Measurements from ENCODE around the gene EFNA2.

Gene EFNA2

GRCh38 chr19:1349211-1349610 is 63.5 kb downstream of the EFNA2 start:
- Histone ChIP-seq H2AK5ac (ENCODE audit: low read depth, low read length) (peak overlapping the region; percentile 84), H3K18ac (ENCODE audit: low read length) (no peak overlapping the region)

GRCh38 chr19:1350867-1351266 is 65.2 kb downstream of the EFNA2 start:
- H2BK12ac ChIP-seq (ENCODE audit: low read length): no peak overlapping the region
- H2AK5ac ChIP-seq (ENCODE audit: low read depth, low read length): no peak overlapping the region
- no CpG with 5 or more reads among the region's 5 CpGs for WGBS, 2 donors (ENCODE audit: extremely low coverage in 2 of 2, insufficient read length in 2 of 2, insufficient replicate concordance in 1 of 2)

More at GRCh38 chr19:1349211-1349610, 63.5 kb downstream of the EFNA2 start:
- H2BK12ac ChIP-seq (ENCODE audit: low read length): peak overlapping the region; percentile 22
- H2BK120ac ChIP-seq (ENCODE audit: low read depth, low read length): no peak overlapping the region
- no peaks in the 10 kb centered on the region for H3K79me1 ChIP-seq (ENCODE audit: low read depth, low read length)
- H3K27me3 ChIP-seq (ENCODE audit: control insufficient read depth in 3 of 3, insufficient read depth in 3 of 3, low read depth in 1 of 3, low read length in 3 of 3): peaks cover 0 to 2% (median 0%) of the 10 kb centered on the region in 3 experiments
- H2AFZ ChIP-seq (ENCODE audit: low read length): no peak overlapping the region
- H4K91ac ChIP-seq (ENCODE audit: low read depth, low read length, poor library complexity): no peak overlapping the region
- no peak overlapping the region for H3K23ac ChIP-seq (ENCODE audit: low read depth, low read length, poor library complexity)
- H3K27ac ChIP-seq (replicated peaks; ENCODE audit: low read length): no peak overlapping the region
- no peak overlapping the region for H3K4ac ChIP-seq (ENCODE audit: low read length)
- no peak for DNase-seq (ENCODE audit: low spot score)
- WGBS, 2 donors (ENCODE audit: extremely low coverage in 2 of 2, insufficient read length in 2 of 2, insufficient replicate concordance in 1 of 2): no CpG with 5 or more reads among the region's 18 CpGs
- no peak overlapping the region for H3K14ac ChIP-seq (ENCODE audit: low read length)
- H3K36me3 ChIP-seq (replicated peaks in 1 of 2; ENCODE audit: control insufficient read depth in 2 of 2, insufficient read depth in 2 of 2, low read length in 2 of 2): no peaks in the 10 kb centered on the region
- peaks cover 0 to 7% of the 10 kb centered on the region in 2 donors for H3K4me1 ChIP-seq (ENCODE audit: control insufficient read depth in 2 of 2, insufficient read depth in 1 of 2, low read depth in 1 of 2, low read length in 2 of 2)
- no peak overlapping the region for H2BK15ac ChIP-seq (ENCODE audit: low read length)
- no peak overlapping the region for H4K8ac ChIP-seq (ENCODE audit: low read depth, low read length)
- peak overlapping the region; percentile 75 for H2BK5ac ChIP-seq (ENCODE audit: low read length)
- no peaks in the 10 kb centered on the region for H3K9me3 ChIP-seq (replicated peaks in 1 of 2; ENCODE audit: control insufficient read depth in 2 of 2, insufficient read depth in 1 of 2, low read depth in 1 of 2, low read length in 2 of 2)
- no peak overlapping the region for H3K4me2 ChIP-seq (ENCODE audit: insufficient read depth, low read length, poor library complexity, severe bottlenecking)
- H3K4me3 ChIP-seq (ENCODE audit: low read length in 2 of 2): no peak overlapping the region
- H3K9ac ChIP-seq (ENCODE audit: low read depth, low read length, poor library complexity): no peak overlapping the region

More at GRCh38 chr19:1350867-1351266, 65.2 kb downstream of the EFNA2 start:
- Histone ChIP-seq H3K36me3 (replicated peaks in 1 of 2; ENCODE audit: control insufficient read depth in 2 of 2, insufficient read depth in 2 of 2, low read length in 2 of 2) (no peaks in the 10 kb centered on the region), H2BK120ac (ENCODE audit: low read depth, low read length) (no peak overlapping the region), H3K27me3 (ENCODE audit: control insufficient read depth in 3 of 3, insufficient read depth in 3 of 3, low read depth in 1 of 3, low read length in 3 of 3) (peaks cover 0 to 2% (median 0%) of the 10 kb centered on the region in 3 experiments), H3K9me3 (replicated peaks in 1 of 2; ENCODE audit: control insufficient read depth in 2 of 2, insufficient read depth in 1 of 2, low read depth in 1 of 2, low read length in 2 of 2) (no peaks in the 10 kb centered on the region), H3K27ac (replicated peaks; ENCODE audit: low read length) (no peak overlapping the region), H3K9ac (ENCODE audit: low read depth, low read length, poor library complexity) (no peak overlapping the region), H3K4me1 (ENCODE audit: control insufficient read depth in 2 of 2, insufficient read depth in 1 of 2, low read depth in 1 of 2, low read length in 2 of 2) (peaks cover 2 to 11% of the 10 kb centered on the region in 2 donors), H3K4ac (ENCODE audit: low read length) (no peak overlapping the region), H3K4me3 (ENCODE audit: low read length in 2 of 2) (no peak overlapping the region), H3K14ac (ENCODE audit: low read length) (no peak overlapping the region), H2BK15ac (ENCODE audit: low read length) (no peak overlapping the region), H2AFZ (ENCODE audit: low read length) (no peak overlapping the region), H3K79me1 (ENCODE audit: low read depth, low read length) (no peaks in the 10 kb centered on the region), H3K18ac (ENCODE audit: low read length) (no peak overlapping the region), H3K4me2 (ENCODE audit: insufficient read depth, low read length, poor library complexity, severe bottlenecking) (no peak overlapping the region), H2BK5ac (ENCODE audit: low read length) (no peak overlapping the region), H4K8ac (ENCODE audit: low read depth, low read length) (no peak overlapping the region), H3K23ac (ENCODE audit: low read depth, low read length, poor library complexity) (no peak overlapping the region), H4K91ac (ENCODE audit: low read depth, low read length, poor library complexity) (no peak overlapping the region)
- no peak for DNase-seq (ENCODE audit: low spot score)

Measured in neuronal stem cell (in vitro differentiated cells).